GM12892 (cell line): ENCODE data around the gene TBX5.

Experiments
- POLR2A ChIP-seq: IDR thresholded peaks from 2 replicates; pipeline ENCODE4 v1.6.1; 2011; ENCODE audit warnings: low read depth, low read length, control low read depth
- POLR2AphosphoS5 ChIP-seq: IDR thresholded peaks from 2 replicates; pipeline ENCODE4 v1.6.1; 2011; ENCODE audit warnings: low read depth, low read length, control low read depth
- TAF1 ChIP-seq: IDR thresholded peaks from 2 replicates; pipeline ENCODE4 v1.6.1; 2011; ENCODE audit warnings: low read depth, mild to moderate bottlenecking, control low read depth, low read length, borderline replicate concordance

- TF ChIP-seq POLR2AphosphoS5, result no peak
- TF ChIP-seq POLR2A, result no peak
- TF ChIP-seq TAF1, result no peak
Observed at GRCh38 chr12:114412825-114413749, 7.1 kb upstream of the TBX5 start.
